H1 (cell line): ENCODE results near the gene DRC3. TPM values are rescaled to one million over a fixed set of nuclear protein-coding genes. Genes with fewer than 3 reads are reported as not detected.

Experiments
- CTCF ChIA-PET: fragments of 300-600 bp; sonication (Branson Sonifier 250); formaldehyde crosslinking; loops from one replicate; lab custom pipeline; 2021; ENCODE audit not compliant: partially characterized antibody; lab: Charles Lee
- POLR2A ChIA-PET: fragments of 300-600 bp; sonication (Branson Sonifier 250); formaldehyde crosslinking; loops from one replicate; lab custom pipeline; 2021; ENCODE audit warnings: inconsistent platforms; ENCODE audit not compliant: partially characterized antibody; lab: Charles Lee
- DNase-seq, 2 experiments: peaks; one replicate each; pipeline versions ENCODE4 v3.0.0 to v3.0.0-alpha.2; 2010 to 2022; ENCODE audit warnings: low spot score in 2 of 2, low read depth in 1 of 2, mixed read lengths in 1 of 2
- FAIRE-seq: peaks from 2 replicates; lab custom pipeline; 2011; peaks lifted over from hg19 to GRCh38; lab: Jason Lieb, UNC
- H2AFZ ChIP-seq: 2 replicates; pipeline ENCODE4 v1.8.1; 2012; ENCODE audit warnings: low read length, inconsistent platforms
- H2AK5ac ChIP-seq: 2 replicates; pipeline ENCODE4 v1.6.1; 2013; ENCODE audit warnings: low read depth, low read length
- H2BK120ac ChIP-seq: replicated peaks from 2 replicates; pipeline ENCODE3; 2013; ENCODE audit warnings: low read depth, low read length, inconsistent platforms
- H2BK12ac ChIP-seq: 2 replicates; pipeline ENCODE4 v1.6.1; 2013; ENCODE audit warnings: low read depth, low read length
- H2BK15ac ChIP-seq: 2 replicates; pipeline ENCODE4 v1.6.1; 2013; ENCODE audit warnings: low read length
- H2BK20ac ChIP-seq: 2 replicates; pipeline ENCODE4 v1.6.1; 2013; ENCODE audit warnings: low read length
- H2BK5ac ChIP-seq: 2 replicates; pipeline ENCODE4 v1.6.1; 2013; ENCODE audit warnings: low read depth, low read length
- H3K14ac ChIP-seq: 2 replicates; pipeline ENCODE4 v1.6.1; 2013; ENCODE audit warnings: inconsistent platforms; ENCODE audit not compliant: insufficient read length
- H3K18ac ChIP-seq: 2 replicates; pipeline ENCODE4 v1.6.1; 2013; ENCODE audit warnings: low read length; ENCODE audit errors: extremely low read depth
- H3K23ac ChIP-seq: 2 replicates; pipeline ENCODE4 v1.6.1; 2013; ENCODE audit warnings: inconsistent platforms; ENCODE audit not compliant: insufficient read length
- H3K23me2 ChIP-seq: 2 replicates; pipeline ENCODE4 v1.6.1; 2013; ENCODE audit warnings: low read depth, low read length
- H3K27ac ChIP-seq: 2 replicates; pipeline ENCODE4 v1.6.1; 2011; ENCODE audit warnings: low read depth, low read length, inconsistent platforms
- H3K27me3 ChIP-seq, 4 experiments: replicated peaks in 1 of 4; 1 replicate in 1 of 4; 2 replicates in 3 of 4; pipeline versions ENCODE4 v1.6.1 to v1.8.1; 2011 to 2013; ENCODE audit warnings: low read length in 3 of 4, mild to moderate bottlenecking in 3 of 4, inconsistent platforms in 2 of 4, mixed read lengths in 2 of 4, moderate library complexity in 1 of 4; ENCODE audit not compliant: control insufficient read depth in 3 of 4, insufficient read depth in 3 of 4; ENCODE audit errors: extremely low read depth in 1 of 4
- H3K36me3 ChIP-seq, 4 experiments: 2 replicates each; pipeline versions ENCODE4 v1.6.1 to v1.8.1; 2011 to 2013; ENCODE audit warnings: mild to moderate bottlenecking in 4 of 4, low read length in 3 of 4, moderate library complexity in 2 of 4, control low read depth in 1 of 4, inconsistent platforms in 1 of 4; ENCODE audit not compliant: insufficient read depth in 4 of 4, control insufficient read depth in 2 of 4
- H3K4ac ChIP-seq: replicated peaks from 2 replicates; pipeline ENCODE3; 2013; ENCODE audit warnings: low read length, low read depth, mixed read lengths, inconsistent platforms; ENCODE audit not compliant: insufficient read length
- H3K4me1 ChIP-seq, 4 experiments: replicated peaks in 1 of 4; 1 replicate in 1 of 4; 2 replicates in 3 of 4; pipeline versions ENCODE4 v1.6.1 to v1.8.1; 2011 to 2013; ENCODE audit warnings: low read length in 3 of 4, inconsistent platforms in 2 of 4, mixed read lengths in 1 of 4; ENCODE audit not compliant: insufficient read depth in 4 of 4, control insufficient read depth in 3 of 4
- H3K4me2 ChIP-seq, 2 experiments: 2 replicates each; pipeline versions ENCODE4 v1.6.1 to v1.8.1; 2011 to 2013; ENCODE audit warnings: low read depth in 2 of 2, low read length in 2 of 2, control low read depth in 1 of 2, inconsistent platforms in 1 of 2, mild to moderate bottlenecking in 1 of 2; ENCODE audit not compliant: insufficient read depth in 1 of 2
- H3K4me3 ChIP-seq, 4 experiments: fragments of 200-600, 300-600 bp in 1 of 4; sonication (generic), shearing (Covaris generic), sonication (Bioruptor Twin) in 1 of 4; 2 replicates each; pipeline versions ENCODE4 v1.5.1 to v1.8.1; 2011 to 2016; ENCODE audit warnings: low read length in 4 of 4, low read depth in 3 of 4, control low read depth in 2 of 4, inconsistent platforms in 2 of 4, mild to moderate bottlenecking in 2 of 4, mixed read lengths in 1 of 4, moderate library complexity in 1 of 4; ENCODE audit not compliant: insufficient read depth in 2 of 4; ENCODE audit errors: extremely low read depth in 1 of 4
- H3K56ac ChIP-seq: replicated peaks from 2 replicates; pipeline ENCODE3; 2013; ENCODE audit warnings: low read depth, mild to moderate bottlenecking, mixed read lengths, low read length, inconsistent platforms; ENCODE audit not compliant: insufficient read length
- H3K79me1 ChIP-seq: 2 replicates; pipeline ENCODE4 v1.6.1; 2013; ENCODE audit warnings: low read depth, low read length, control low read depth
- H3K79me2 ChIP-seq, 2 experiments: 2 replicates each; pipeline versions ENCODE4 v1.6.1 to v1.8.1; 2012 to 2013; ENCODE audit warnings: low read length in 2 of 2, mild to moderate bottlenecking in 2 of 2, inconsistent platforms in 1 of 2; ENCODE audit not compliant: insufficient read depth in 2 of 2, control insufficient read depth in 1 of 2
- H3K9ac ChIP-seq, 4 experiments: replicated peaks in 1 of 4; 1 replicate in 1 of 4; 2 replicates in 3 of 4; pipeline versions ENCODE4 v1.6.1 to v1.8.1; 2011 to 2013; ENCODE audit warnings: low read depth in 3 of 4, low read length in 3 of 4, control low read depth in 2 of 4, mild to moderate bottlenecking in 2 of 4, moderate library complexity in 2 of 4, inconsistent platforms in 1 of 4; ENCODE audit errors: extremely low read depth in 1 of 4
- H3K9me3 ChIP-seq, 2 experiments: 2 replicates each; pipeline versions ENCODE4 v1.6.1 to v1.8.1; 2012 to 2013; ENCODE audit warnings: mild to moderate bottlenecking in 2 of 2, moderate library complexity in 2 of 2, control low read depth in 1 of 2, inconsistent platforms in 1 of 2, low read depth in 1 of 2, low read length in 1 of 2, mixed read lengths in 1 of 2; ENCODE audit not compliant: insufficient read depth in 2 of 2
- H4K20me1 ChIP-seq, 2 experiments: replicated peaks in 1 of 2; 2 replicates each; pipeline versions ENCODE3 to v1.8.1; 2011 to 2013; ENCODE audit warnings: inconsistent platforms in 2 of 2, low read length in 2 of 2, mild to moderate bottlenecking in 1 of 2; ENCODE audit not compliant: insufficient read depth in 2 of 2, control insufficient read depth in 1 of 2
- H4K5ac ChIP-seq: 2 replicates; pipeline ENCODE4 v1.6.1; 2013; ENCODE audit warnings: low read length, low read depth, mixed read lengths, inconsistent platforms; ENCODE audit not compliant: insufficient read length
- H4K8ac ChIP-seq: 2 replicates; pipeline ENCODE4 v1.8.0; 2013; ENCODE audit warnings: mild to moderate bottlenecking, moderate library complexity, low read length, inconsistent platforms; ENCODE audit not compliant: insufficient read depth; ENCODE audit errors: extremely low read depth
- H4K91ac ChIP-seq: replicated peaks from 2 replicates; pipeline ENCODE3; 2013; ENCODE audit warnings: low read length, mixed read lengths, inconsistent platforms; ENCODE audit not compliant: insufficient read length
- ASH2L ChIP-seq: fragments of 200-600, 300-600 bp; sonication (generic); IDR thresholded peaks from one replicate; pipeline ENCODE4 v1.7.1; 2017; ENCODE audit warnings: low read length
- CEBPB ChIP-seq: IDR thresholded peaks from 2 replicates; pipeline ENCODE4 v1.6.1; 2012; ENCODE audit warnings: low read depth, low read length
- CHD1 ChIP-seq: IDR thresholded peaks from 2 replicates; pipeline ENCODE4 v1.6.1; 2012; ENCODE audit warnings: low read depth, low read length, improper control_type of control experiment
- CREB1 ChIP-seq: IDR thresholded peaks from 2 replicates; pipeline ENCODE4 v1.6.1; 2012; ENCODE audit warnings: inconsistent platforms
- HDAC2 ChIP-seq, 2 experiments: fragments of 300-600 bp in 1 of 2; sonication (generic) in 1 of 2; IDR thresholded peaks; 2 replicates each; pipeline ENCODE4 v1.6.1; 2011 to 2012; ENCODE audit warnings: low read depth in 2 of 2, low read length in 2 of 2, mild to moderate bottlenecking in 2 of 2, moderate library complexity in 2 of 2, borderline replicate concordance in 1 of 2, inconsistent platforms in 1 of 2
- HDAC6 ChIP-seq: IDR thresholded peaks from one replicate; pipeline ENCODE4 v1.7.1; 2012; ENCODE audit warnings: low read depth, mild to moderate bottlenecking, inconsistent platforms, low read length, moderate library complexity
- RBBP5 ChIP-seq: IDR thresholded peaks from 2 replicates; pipeline ENCODE4 v1.7.1; 2012; ENCODE audit warnings: low read depth, mild to moderate bottlenecking, inconsistent platforms, low read length, moderate library complexity, borderline replicate concordance
- SIN3A ChIP-seq, 2 experiments: IDR thresholded peaks in 1 of 2; conservative IDR thresholded peaks in 1 of 2; 2 replicates each; pipeline ENCODE4 v1.6.1; 2011 to 2012; ENCODE audit warnings: low read length in 2 of 2, improper control_type of control experiment in 1 of 2, low read depth in 1 of 2, mild to moderate bottlenecking in 1 of 2
- SIRT6 ChIP-seq: IDR thresholded peaks from one replicate; pipeline ENCODE4 v1.7.1; 2012; ENCODE audit warnings: low read length, inconsistent platforms
- TBP ChIP-seq: IDR thresholded peaks from 2 replicates; pipeline ENCODE4 v1.6.1; 2011; ENCODE audit warnings: low read depth, low read length, improper control_type of control experiment
- TEAD4 ChIP-seq: IDR thresholded peaks from 2 replicates; pipeline ENCODE4 v1.6.1; 2012; ENCODE audit warnings: low read depth, low read length, inconsistent platforms, mixed read lengths
- USF2 ChIP-seq: IDR thresholded peaks from 2 replicates; pipeline ENCODE4 v1.6.1; 2011; ENCODE audit warnings: low read length, improper control_type of control experiment
- WGBS, 2 experiments: shearing (Covaris generic) in 1 of 2; methylation state at CpG; one replicate each; pipeline versions ENCODE4 v1.1.6 to v1.1.7; 2013 to 2015; ENCODE audit warnings: low lambda C conversion rate in 2 of 2, mixed read lengths in 2 of 2, inconsistent platforms in 1 of 2, low coverage in 1 of 2, missing lambda C conversion rate in 1 of 2; ENCODE audit not compliant: insufficient replicate concordance in 2 of 2, insufficient coverage in 1 of 2, insufficient read length in 1 of 2; ENCODE audit errors: extremely low coverage in 1 of 2, missing lambda C conversion rate in 1 of 2; 5-methylcytosine and 5-hydroxymethylcytosine counted together
- polyA plus RNA-seq, 7 experiments: library from polyadenylated mRNA; depleted of rRNA in 3 of 7; stranded (reverse) in 5 of 7; unstranded in 2 of 7; fragments of >200 nt in 5 of 7; fragments of 200-250 nt in 2 of 7; gene quantifications; 1 replicate in 5 of 7; 2 replicates in 1 of 7; 4 replicates in 1 of 7; pipeline versions ENCODE4 v1.2.1 to v1.2.3, GENCODE V29; 2011 to 2013; ENCODE audit warnings: missing spikeins in 2 of 7, mixed read lengths in 2 of 7
- total RNA-seq: library from RNA; stranded (reverse); fragmentation: NEBNext Ultra II Directional; extraction: Animal tissue kit (Norgen Biotek cat#: 25700); gene quantifications from 2 replicates; pipeline ENCODE4 v1.2.1, GENCODE V29; 2021

DRC3 gene
- total and polyA plus RNA-seq, 2 of the 8 experiments (the other 6 are each of a cell fraction or from before 2014, with no cell fraction given): 0.59 TPM; not detected in 1

- Histone ChIP-seq H3K36me3 (no peaks in the 10 kb centered on the region), H3K79me1 (no peaks in the 10 kb centered on the region), H3K18ac (no peak overlapping the region), H3K79me2 (no peaks in the 10 kb centered on the region), H3K4ac (no peak overlapping the region), H2BK12ac (no peak overlapping the region), H2AK5ac (no peak overlapping the region), H2BK20ac (no peak overlapping the region), H2BK120ac (no peak overlapping the region), H3K9me3 (no peaks in the 10 kb centered on the region), H3K27ac (no peak overlapping the region), H2BK15ac (no peak overlapping the region), H3K23me2 (peaks cover 2% of the 10 kb centered on the region; the same call in 1 of the 2 replicates), H4K5ac (no peak overlapping the region), H3K56ac (no peak overlapping the region), H3K23ac (no peak overlapping the region), H3K4me2 (no peak overlapping the region), H4K8ac (peak overlapping the region; percentile 41; the same call in 1 of the 2 replicates), H3K9ac (no peak overlapping the region; a peak in 1 of 7 replicates), H2AFZ (no peak overlapping the region), H4K20me1 (no peaks in the 10 kb centered on the region), H3K27me3 (no peaks in the 10 kb centered on the region), H2BK5ac (no peak overlapping the region; the same call in 1 of the 2 replicates), H3K14ac (peak overlapping the region; percentile 37), H3K4me1 (no peaks in the 10 kb centered on the region), H4K91ac (no peak overlapping the region), H3K4me3 (no peak overlapping the region)
- CTCF ChIA-PET: interaction anchor here (0.7 to 1.4 kb wide), 9 partner anchors 9 to 91 kb away, joined by 3 to 6 read pairs (median 3); no protein-coding TSS in a partner anchor
- POLR2A ChIA-PET: no interaction called here
- WGBS, 2 experiments: 86% methylated on average over 10 of the region's 10 CpGs; no CpG with 5 or more reads in 1 of the 2 experiments
- DNase-seq (no peak), FAIRE-seq (no peak)
- TF ChIP-seq CREB1 (no peak), HDAC2 (IDR thresholded peaks at IDR 0.05; ENCODE audit: borderline replicate concordance in 1 of 2, low read depth in 2 of 2, low read length in 2 of 2) (no peak), SIRT6 (no peak), USF2 (no peak), HDAC6 (no peak), TEAD4 (no peak), CHD1 (no peak), CEBPB (no peak), SIN3A (conservative IDR thresholded peaks at IDR 0.05 in 1 of 2, IDR thresholded peaks at IDR 0.05 in 1 of 2; ENCODE audit: low read depth in 1 of 2, low read length in 2 of 2) (no peak), TBP (no peak), RBBP5 (no peak), ASH2L (no peak)
These were observed 4.4 kb downstream of the DRC3 start for GRCh38 chr17:17976931-17977570.
